ENCODE measurements around the gene NHEJ1. TPM values are rescaled to one million over a fixed set of nuclear protein-coding genes. Genes with fewer than 3 reads are reported as not detected.

The NHEJ1 gene
- total and polyA plus RNA-seq, 9 of the 15 experiments (the other 6 are each of a cell fraction or from before 2014, with no cell fraction given) = 9.0 to 23.7 (median 13.9) TPM

DNA sequence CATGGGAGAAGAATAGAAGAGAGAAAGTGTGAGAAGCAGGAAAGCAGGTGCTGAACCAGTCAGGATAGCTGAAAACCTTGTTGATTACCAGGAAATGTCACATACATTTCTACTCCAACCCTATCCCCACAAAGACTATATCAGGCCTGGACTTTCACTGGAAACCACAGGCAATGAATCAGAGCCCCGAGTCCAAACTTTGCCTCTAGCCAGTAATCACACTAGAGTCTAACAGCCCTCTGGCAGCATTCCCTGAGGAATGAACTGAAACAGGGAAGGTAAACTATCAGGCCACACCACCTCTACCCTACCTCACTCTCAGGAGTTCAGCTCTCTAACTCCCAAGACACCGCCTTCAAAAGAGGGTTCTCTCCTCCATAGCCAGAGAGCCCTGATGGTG, 81.2 kb downstream of the NHEJ1 start:
- in situ Hi-C loops (cut with MboI) (no loop called here), intact Hi-C loops (cut with micrococcal nuclease) (no loop called here)
- Histone ChIP-seq H3K27me3 (ENCODE audit: control insufficient read depth in 2 of 2, insufficient read depth in 2 of 2, low read length in 2 of 2) (no peaks in the 10 kb centered on the region), H4K20me1 (replicated peaks; ENCODE audit: control insufficient read depth, insufficient read depth, low read length) (no peaks in the 10 kb centered on the region; the same call in 1 of the 2 replicates), H3K4me2 (ENCODE audit: insufficient read depth, low read length) (no peak overlapping the region), H3K27ac (ENCODE audit: extremely low read depth, low read depth, low read length) (no peak overlapping the region), H3K9me1 (ENCODE audit: control insufficient read depth, insufficient read depth, low read length) (peaks cover 2% of the 10 kb centered on the region), H3K4me1 (replicated peaks in 1 of 2; ENCODE audit: control insufficient read depth in 2 of 2, insufficient read depth in 2 of 2, low read length in 2 of 2) (0 out of 5 replicates have a peak, but pooled peaks cover 0 to 2% of the 10 kb centered on the region in 2 experiments), H3K36me3 (ENCODE audit: control insufficient read depth, insufficient read depth, low read length) (peaks cover 5% of the 10 kb centered on the region; the same call in 1 of the 3 replicates), H3K79me2 (ENCODE audit: control insufficient read depth, insufficient read depth, low read length) (no peaks in the 10 kb centered on the region), H3K9me3 (replicated peaks; ENCODE audit: control insufficient read depth, insufficient read depth, low read depth, low read length) (no peaks in the 10 kb centered on the region), H3K4me3 (no peak overlapping the region), H3K9ac (ENCODE audit: insufficient read depth in 1 of 2, low read depth in 2 of 2, low read length in 2 of 2) (no peak overlapping the region), H2AFZ (ENCODE audit: low read depth, low read length) (no peak overlapping the region)
- CTCF ChIA-PET (ENCODE audit: low intra/inter-chr PET ratio) = no interaction called here
- no TSS peak for BruUV-seq (replicated peaks)
- no peak for DNase-seq (ENCODE audit: extremely low read depth in 1 of 4, low spot score in 3 of 4)
- no peak for TF ChIP-seq SMARCC2 (IDR thresholded peaks at IDR 0.05; ENCODE audit: low read depth)
- TF ChIP-seq, protein P1, sequence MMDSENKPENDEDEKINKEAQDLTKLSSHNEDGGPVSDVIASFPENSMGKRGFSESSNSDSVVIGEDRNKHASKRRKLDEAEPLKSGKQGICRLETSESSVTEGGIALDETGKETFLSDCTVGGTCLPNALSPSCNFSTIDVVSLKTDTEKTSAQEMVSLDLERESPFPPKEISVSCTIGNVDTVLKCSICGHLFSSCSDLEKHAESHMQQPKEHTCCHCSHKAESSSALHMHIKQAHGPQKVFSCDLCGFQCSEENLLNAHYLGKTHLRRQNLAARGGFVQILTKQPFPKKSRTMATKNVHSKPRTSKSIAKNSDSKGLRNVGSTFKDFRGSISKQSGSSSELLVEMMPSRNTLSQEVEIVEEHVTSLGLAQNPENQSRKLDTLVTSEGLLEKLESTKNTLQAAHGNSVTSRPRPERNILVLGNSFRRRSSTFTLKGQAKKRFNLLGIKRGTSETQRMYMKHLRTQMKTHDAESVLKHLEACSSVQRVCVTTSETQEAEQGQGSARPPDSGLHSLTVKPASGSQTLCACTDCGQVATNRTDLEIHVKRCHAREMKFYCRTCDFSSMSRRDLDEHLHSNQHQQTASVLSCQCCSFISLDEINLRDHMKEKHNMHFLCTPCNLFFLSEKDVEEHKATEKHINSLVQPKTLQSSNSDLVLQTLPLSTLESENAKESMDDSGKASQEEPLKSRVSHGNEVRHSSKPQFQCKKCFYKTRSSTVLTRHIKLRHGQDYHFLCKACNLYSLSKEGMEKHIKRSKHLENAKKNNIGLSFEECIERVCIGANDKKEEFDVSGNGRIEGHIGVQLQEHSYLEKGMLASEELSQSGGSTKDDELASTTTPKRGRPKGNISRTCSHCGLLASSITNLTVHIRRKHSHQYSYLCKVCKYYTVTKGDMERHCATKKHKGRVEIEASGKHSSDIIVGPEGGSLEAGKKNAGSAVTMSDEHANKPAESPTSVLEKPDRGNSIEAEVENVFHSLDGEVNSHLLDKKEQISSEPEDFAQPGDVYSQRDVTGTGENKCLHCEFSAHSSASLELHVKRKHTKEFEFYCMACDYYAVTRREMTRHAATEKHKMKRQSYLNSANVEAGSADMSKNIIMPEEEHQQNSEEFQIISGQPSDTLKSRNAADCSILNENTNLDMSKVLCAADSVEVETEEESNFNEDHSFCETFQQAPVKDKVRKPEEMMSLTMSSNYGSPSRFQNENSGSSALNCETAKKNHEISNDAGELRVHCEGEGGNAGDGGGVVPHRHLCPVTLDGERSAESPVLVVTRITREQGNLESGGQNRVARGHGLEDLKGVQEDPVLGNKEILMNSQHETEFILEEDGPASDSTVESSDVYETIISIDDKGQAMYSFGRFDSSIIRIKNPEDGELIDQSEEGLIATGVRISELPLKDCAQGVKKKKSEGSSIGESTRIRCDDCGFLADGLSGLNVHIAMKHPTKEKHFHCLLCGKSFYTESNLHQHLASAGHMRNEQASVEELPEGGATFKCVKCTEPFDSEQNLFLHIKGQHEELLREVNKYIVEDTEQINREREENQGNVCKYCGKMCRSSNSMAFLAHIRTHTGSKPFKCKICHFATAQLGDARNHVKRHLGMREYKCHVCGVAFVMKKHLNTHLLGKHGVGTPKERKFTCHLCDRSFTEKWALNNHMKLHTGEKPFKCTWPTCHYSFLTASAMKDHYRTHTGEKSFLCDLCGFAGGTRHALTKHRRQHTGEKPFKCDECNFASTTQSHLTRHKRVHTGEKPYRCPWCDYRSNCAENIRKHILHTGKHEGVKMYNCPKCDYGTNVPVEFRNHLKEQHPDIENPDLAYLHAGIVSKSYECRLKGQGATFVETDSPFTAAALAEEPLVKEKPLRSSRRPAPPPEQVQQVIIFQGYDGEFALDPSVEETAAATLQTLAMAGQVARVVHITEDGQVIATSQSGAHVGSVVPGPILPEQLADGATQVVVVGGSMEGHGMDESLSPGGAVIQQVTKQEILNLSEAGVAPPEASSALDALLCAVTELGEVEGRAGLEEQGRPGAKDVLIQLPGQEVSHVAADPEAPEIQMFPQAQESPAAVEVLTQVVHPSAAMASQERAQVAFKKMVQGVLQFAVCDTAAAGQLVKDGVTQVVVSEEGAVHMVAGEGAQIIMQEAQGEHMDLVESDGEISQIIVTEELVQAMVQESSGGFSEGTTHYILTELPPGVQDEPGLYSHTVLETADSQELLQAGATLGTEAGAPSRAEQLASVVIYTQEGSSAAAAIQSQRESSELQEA (IDR thresholded peaks at IDR 0.05; ENCODE audit: low read depth) = no peak
- no peak for TF ChIP-seq ZNF551 (CRISPR knock-in tag; IDR thresholded peaks at IDR 0.05)
- no peak for TF ChIP-seq PHF21A (IDR thresholded peaks at IDR 0.05; ENCODE audit: borderline replicate concordance, low read depth)
- no peak for TF ChIP-seq C11orf30 (IDR thresholded peaks at IDR 0.05; ENCODE audit: low read depth)
- TF ChIP-seq, protein P2, sequence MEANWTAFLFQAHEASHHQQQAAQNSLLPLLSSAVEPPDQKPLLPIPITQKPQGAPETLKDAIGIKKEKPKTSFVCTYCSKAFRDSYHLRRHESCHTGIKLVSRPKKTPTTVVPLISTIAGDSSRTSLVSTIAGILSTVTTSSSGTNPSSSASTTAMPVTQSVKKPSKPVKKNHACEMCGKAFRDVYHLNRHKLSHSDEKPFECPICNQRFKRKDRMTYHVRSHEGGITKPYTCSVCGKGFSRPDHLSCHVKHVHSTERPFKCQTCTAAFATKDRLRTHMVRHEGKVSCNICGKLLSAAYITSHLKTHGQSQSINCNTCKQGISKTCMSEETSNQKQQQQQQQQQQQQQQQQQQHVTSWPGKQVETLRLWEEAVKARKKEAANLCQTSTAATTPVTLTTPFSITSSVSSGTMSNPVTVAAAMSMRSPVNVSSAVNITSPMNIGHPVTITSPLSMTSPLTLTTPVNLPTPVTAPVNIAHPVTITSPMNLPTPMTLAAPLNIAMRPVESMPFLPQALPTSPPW (CRISPR knock-in tag; IDR thresholded peaks at IDR 0.05) = no peak
- TF ChIP-seq, protein P3, sequence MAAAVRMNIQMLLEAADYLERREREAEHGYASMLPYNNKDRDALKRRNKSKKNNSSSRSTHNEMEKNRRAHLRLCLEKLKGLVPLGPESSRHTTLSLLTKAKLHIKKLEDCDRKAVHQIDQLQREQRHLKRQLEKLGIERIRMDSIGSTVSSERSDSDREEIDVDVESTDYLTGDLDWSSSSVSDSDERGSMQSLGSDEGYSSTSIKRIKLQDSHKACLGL (CRISPR knock-in tag; IDR thresholded peaks at IDR 0.05; ENCODE audit: borderline replicate concordance, poor library complexity, severe bottlenecking) = no peak
- POLR2A ChIA-PET = no interaction called here
- FAIRE-seq = no peak
- 48% methylated on average over 2 of the region's 2 CpGs for whole genome bisulfite sequencing (ENCODE audit: insufficient coverage, low coverage, missing lambda C conversion rate)
- ATAC-seq = no peak

All from K562 (cell line).